Panc1 (cell line): ENCODE data around the gene RNF125. TPM values are rescaled to one million over a fixed set of nuclear protein-coding genes. Genes with fewer than 3 reads are reported as not detected.

ENCODE experiments used
- ATAC-seq: fragments of 200-7000 bp; cut with Tn5 transposase; 2 replicates; pipeline ENCODE4 v1.9.1; 2020; ENCODE audit warnings: mild to moderate bottlenecking, moderate library complexity
- BruUV-seq: library from RNA; stranded (reverse); fragments of 400-500 nt; replicated peaks from 2 replicates; lab custom pipeline; 2021; lab: Mats Ljungman, UMichigan
- CTCF ChIA-PET: fragments of 300-600 bp; sonication (Branson Sonifier 250); formaldehyde crosslinking; loops from one replicate; lab custom pipeline; 2022; ENCODE audit warnings: antibody characterized with exemption; lab: Charles Lee
- POLR2A ChIA-PET: fragments of 300-600 bp; sonication (Branson Sonifier 250); formaldehyde crosslinking; loops from one replicate; lab custom pipeline; 2022; ENCODE audit warnings: antibody characterized with exemption; lab: Charles Lee
- DNase-seq: peaks from one replicate; pipeline ENCODE4 v3.0.0-alpha.2; 2010; ENCODE audit warnings: low read depth, low spot score
- H3K27ac ChIP-seq: 2 replicates; pipeline ENCODE4 v1.5.1; 2011; ENCODE audit warnings: mild to moderate bottlenecking, low read length, inconsistent platforms
- H3K27me3 ChIP-seq: fragments of 200-500 bp; sonication (Bioruptor generic); 2 replicates; pipeline ENCODE4 v1.6.0; 2014; ENCODE audit warnings: low read length, inconsistent platforms; ENCODE audit not compliant: control insufficient read depth, insufficient read depth
- H3K36me3 ChIP-seq: fragments of 200-500 bp; sonication (Bioruptor generic); 2 replicates; pipeline ENCODE4 v1.5.1; 2014; ENCODE audit warnings: inconsistent platforms, mild to moderate bottlenecking, low read length, moderate library complexity; ENCODE audit not compliant: control insufficient read depth, insufficient read depth
- H3K4me1 ChIP-seq: 2 replicates; pipeline ENCODE4 v1.5.1; 2011; ENCODE audit warnings: inconsistent platforms, mild to moderate bottlenecking, low read length, moderate library complexity; ENCODE audit not compliant: control insufficient read depth, insufficient read depth
- H3K4me3 ChIP-seq, 2 experiments: 2 replicates each; pipeline ENCODE4 v1.5.1; 2011 to 2012; ENCODE audit warnings: low read depth in 2 of 2, low read length in 2 of 2, mild to moderate bottlenecking in 2 of 2, inconsistent platforms in 1 of 2, moderate library complexity in 1 of 2
- H3K9me3 ChIP-seq: fragments of 200-500 bp; sonication (Bioruptor generic); 2 replicates; pipeline ENCODE4 v1.5.1; 2014; ENCODE audit warnings: low read depth, mild to moderate bottlenecking, inconsistent platforms, low read length, moderate library complexity; ENCODE audit not compliant: control insufficient read depth, insufficient read depth
- POLR2AphosphoS5 ChIP-seq: IDR thresholded peaks from 2 replicates; pipeline ENCODE4 v1.6.1; 2012; ENCODE audit warnings: mild to moderate bottlenecking, low read depth, low read length, moderate library complexity
- SIN3A ChIP-seq: IDR thresholded peaks from 2 replicates; pipeline ENCODE4 v1.6.1; 2012; ENCODE audit warnings: low read depth, mild to moderate bottlenecking, low read length, moderate library complexity, borderline replicate concordance; ENCODE audit not compliant: insufficient read depth
- TCF7L2 ChIP-seq: IDR thresholded peaks from 2 replicates; pipeline ENCODE4 v1.6.1; 2011; ENCODE audit warnings: mild to moderate bottlenecking, low read depth, low read length, inconsistent platforms
- in situ Hi-C: cut with HindIII; loops from 2 replicates; pipeline ENCODE4 v1.10.0; 2016; ENCODE audit warnings: low sequenced_read_pairs, low pct_unique_long_range_greater_than_20kb
- intact Hi-C: fragments of 100-400 bp; cut with micrococcal nuclease; formaldehyde crosslinking; loops from one replicate; pipeline ENCODE4 v1.10.0; 2022; ENCODE audit not compliant: unreplicated experiment
- total RNA-seq: library from RNA; stranded (reverse); gene quantifications from one replicate; pipeline ENCODE4 v1.2.1, GENCODE V29; 2021; ENCODE audit not compliant: unreplicated experiment
- TF ChIP-seq, protein P1 (sequence below): fragments of 450-650 bp; IDR thresholded peaks from 2 replicates; pipeline ENCODE4 v1.5.1; 2017; ENCODE audit warnings: mild to moderate bottlenecking
- TF ChIP-seq, protein P2 (sequence below), 2 experiments: IDR thresholded peaks; 2 replicates each; pipeline ENCODE4 v1.6.1; 2011 to 2012; ENCODE audit warnings: low read depth in 2 of 2, control low read depth in 1 of 2, low read length in 1 of 2, mild to moderate bottlenecking in 1 of 2, moderate library complexity in 1 of 2; ENCODE audit not compliant: insufficient read depth in 1 of 2

RNF125 gene
- total RNA-seq, 1 experiment from 2014 or later: 0.57 TPM

DNA sequence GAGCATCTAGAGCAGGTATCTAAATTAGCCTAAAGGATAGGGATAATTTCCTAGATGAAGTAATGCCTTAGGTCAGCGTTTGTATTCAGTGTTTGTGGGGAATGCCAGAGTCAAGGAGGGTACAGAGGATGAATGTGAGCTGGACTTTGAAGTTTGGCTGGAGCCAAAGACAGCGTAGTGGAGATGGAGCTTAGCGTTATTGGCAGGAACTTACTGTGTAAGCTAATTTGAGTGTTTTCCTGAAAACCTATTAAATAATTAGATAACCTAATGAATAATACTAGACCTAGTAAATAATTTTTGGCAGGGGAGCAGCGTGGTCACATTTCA lies 77.2 kb downstream of the RNF125 start:
- no TSS peak for BruUV-seq
- Histone ChIP-seq H3K4me3 (no peak overlapping the region), H3K9me3 (no peaks in the 10 kb centered on the region), H3K27me3 (no peaks in the 10 kb centered on the region), H3K36me3 (peaks cover 4% of the 10 kb centered on the region), H3K27ac (no peak overlapping the region), H3K4me1 (peaks cover 13% of the 10 kb centered on the region)
- TF ChIP-seq, protein P1, sequence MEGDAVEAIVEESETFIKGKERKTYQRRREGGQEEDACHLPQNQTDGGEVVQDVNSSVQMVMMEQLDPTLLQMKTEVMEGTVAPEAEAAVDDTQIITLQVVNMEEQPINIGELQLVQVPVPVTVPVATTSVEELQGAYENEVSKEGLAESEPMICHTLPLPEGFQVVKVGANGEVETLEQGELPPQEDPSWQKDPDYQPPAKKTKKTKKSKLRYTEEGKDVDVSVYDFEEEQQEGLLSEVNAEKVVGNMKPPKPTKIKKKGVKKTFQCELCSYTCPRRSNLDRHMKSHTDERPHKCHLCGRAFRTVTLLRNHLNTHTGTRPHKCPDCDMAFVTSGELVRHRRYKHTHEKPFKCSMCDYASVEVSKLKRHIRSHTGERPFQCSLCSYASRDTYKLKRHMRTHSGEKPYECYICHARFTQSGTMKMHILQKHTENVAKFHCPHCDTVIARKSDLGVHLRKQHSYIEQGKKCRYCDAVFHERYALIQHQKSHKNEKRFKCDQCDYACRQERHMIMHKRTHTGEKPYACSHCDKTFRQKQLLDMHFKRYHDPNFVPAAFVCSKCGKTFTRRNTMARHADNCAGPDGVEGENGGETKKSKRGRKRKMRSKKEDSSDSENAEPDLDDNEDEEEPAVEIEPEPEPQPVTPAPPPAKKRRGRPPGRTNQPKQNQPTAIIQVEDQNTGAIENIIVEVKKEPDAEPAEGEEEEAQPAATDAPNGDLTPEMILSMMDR: no peak
- TF ChIP-seq TCF7L2 (no peak), SIN3A (no peak), POLR2AphosphoS5 (no peak)
- TF ChIP-seq, protein P2, sequence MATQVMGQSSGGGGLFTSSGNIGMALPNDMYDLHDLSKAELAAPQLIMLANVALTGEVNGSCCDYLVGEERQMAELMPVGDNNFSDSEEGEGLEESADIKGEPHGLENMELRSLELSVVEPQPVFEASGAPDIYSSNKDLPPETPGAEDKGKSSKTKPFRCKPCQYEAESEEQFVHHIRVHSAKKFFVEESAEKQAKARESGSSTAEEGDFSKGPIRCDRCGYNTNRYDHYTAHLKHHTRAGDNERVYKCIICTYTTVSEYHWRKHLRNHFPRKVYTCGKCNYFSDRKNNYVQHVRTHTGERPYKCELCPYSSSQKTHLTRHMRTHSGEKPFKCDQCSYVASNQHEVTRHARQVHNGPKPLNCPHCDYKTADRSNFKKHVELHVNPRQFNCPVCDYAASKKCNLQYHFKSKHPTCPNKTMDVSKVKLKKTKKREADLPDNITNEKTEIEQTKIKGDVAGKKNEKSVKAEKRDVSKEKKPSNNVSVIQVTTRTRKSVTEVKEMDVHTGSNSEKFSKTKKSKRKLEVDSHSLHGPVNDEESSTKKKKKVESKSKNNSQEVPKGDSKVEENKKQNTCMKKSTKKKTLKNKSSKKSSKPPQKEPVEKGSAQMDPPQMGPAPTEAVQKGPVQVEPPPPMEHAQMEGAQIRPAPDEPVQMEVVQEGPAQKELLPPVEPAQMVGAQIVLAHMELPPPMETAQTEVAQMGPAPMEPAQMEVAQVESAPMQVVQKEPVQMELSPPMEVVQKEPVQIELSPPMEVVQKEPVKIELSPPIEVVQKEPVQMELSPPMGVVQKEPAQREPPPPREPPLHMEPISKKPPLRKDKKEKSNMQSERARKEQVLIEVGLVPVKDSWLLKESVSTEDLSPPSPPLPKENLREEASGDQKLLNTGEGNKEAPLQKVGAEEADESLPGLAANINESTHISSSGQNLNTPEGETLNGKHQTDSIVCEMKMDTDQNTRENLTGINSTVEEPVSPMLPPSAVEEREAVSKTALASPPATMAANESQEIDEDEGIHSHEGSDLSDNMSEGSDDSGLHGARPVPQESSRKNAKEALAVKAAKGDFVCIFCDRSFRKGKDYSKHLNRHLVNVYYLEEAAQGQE (IDR thresholded peaks at IDR 0.05; ENCODE audit: insufficient read depth in 1 of 2, low read depth in 2 of 2, low read length in 1 of 2): no peak
- in situ Hi-C loops: no loop called here
- intact Hi-C loops: no loop called here
- CTCF ChIA-PET: no interaction called here
- ATAC-seq (no peak), DNase-seq (no peak)
- POLR2A ChIA-PET: no interaction called here

DNA sequence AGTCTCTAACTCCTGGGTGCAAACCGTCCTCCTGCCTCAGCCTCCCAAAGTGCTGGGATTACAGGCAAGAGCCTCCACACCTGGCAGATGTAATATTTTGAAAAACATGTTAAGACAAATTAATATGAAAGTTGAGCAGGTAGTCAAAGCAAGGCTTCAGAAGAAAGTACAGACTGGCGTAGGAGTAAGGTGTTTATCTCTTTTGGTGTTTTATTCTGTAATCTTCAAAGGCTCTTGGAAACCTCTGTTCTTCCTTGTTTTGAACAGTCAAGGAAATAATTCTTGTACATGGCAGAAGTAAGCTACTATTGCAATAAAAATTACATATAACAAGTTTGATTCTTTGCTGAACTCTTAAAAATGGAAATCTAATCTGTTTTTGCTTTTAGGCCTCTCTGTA lies 78.3 kb downstream of the RNF125 start:
- intact Hi-C loops: no loop called here
- CTCF ChIA-PET: no interaction called here
- Histone ChIP-seq H3K4me3 (no peak overlapping the region), H3K27ac (no peak overlapping the region), H3K4me1 (peaks cover 9% of the 10 kb centered on the region), H3K9me3 (no peaks in the 10 kb centered on the region), H3K36me3 (peaks cover 4% of the 10 kb centered on the region), H3K27me3 (no peaks in the 10 kb centered on the region)
- no TSS peak for BruUV-seq
- in situ Hi-C loops: no loop called here
- POLR2A ChIA-PET: no interaction called here
- no peak for ATAC-seq
- no peak for DNase-seq
- TF ChIP-seq TCF7L2 (no peak), POLR2AphosphoS5 (no peak), SIN3A (no peak)
- TF ChIP-seq, protein P2 (IDR thresholded peaks at IDR 0.05; ENCODE audit: insufficient read depth in 1 of 2, low read depth in 2 of 2, low read length in 1 of 2): no peak
- TF ChIP-seq, protein P1: no peak
